Fibroblast of lung (primary cell): ENCODE measurements around the gene MLYCD. TPM values are rescaled to one million over a fixed set of nuclear protein-coding genes. Genes with fewer than 3 reads are reported as not detected.

ENCODE experiments used
- DNase-seq, 2 donors: peaks; one replicate each; pipeline versions ENCODE4 v3.0.0 to v3.0.0-alpha.2; 2010; ENCODE audit warnings: low read depth in 2 of 2
- H2AFZ ChIP-seq: 2 replicates; pipeline ENCODE4 v1.5.1; 2012; ENCODE audit warnings: low read length, control low read depth, inconsistent platforms
- H3K27ac ChIP-seq: 2 replicates; pipeline ENCODE4 v1.5.1; 2011; ENCODE audit warnings: low read length, control low read depth; ENCODE audit not compliant: insufficient read depth
- H3K27me3 ChIP-seq: 2 replicates; pipeline ENCODE4 v1.5.1; 2011; ENCODE audit warnings: mild to moderate bottlenecking, low read length; ENCODE audit not compliant: control insufficient read depth, insufficient read depth
- H3K36me3 ChIP-seq: 2 replicates; pipeline ENCODE4 v1.5.1; 2011; ENCODE audit warnings: low read length; ENCODE audit not compliant: control insufficient read depth, insufficient read depth
- H3K4me1 ChIP-seq: 2 replicates; pipeline ENCODE4 v1.5.1; 2011; ENCODE audit warnings: low read length; ENCODE audit not compliant: control insufficient read depth, insufficient read depth; ENCODE audit errors: extremely low read depth
- H3K4me2 ChIP-seq: 2 replicates; pipeline ENCODE4 v1.5.1; 2011; ENCODE audit warnings: low read length, control low read depth; ENCODE audit not compliant: insufficient read depth; ENCODE audit errors: extremely low read depth
- H3K4me3 ChIP-seq, 4 experiments: fragments of 200-600 bp in 1 of 4; sonication (generic) in 1 of 4; replicated peaks in 1 of 4; 2 replicates each; pipeline ENCODE4 v1.5.1; 2011 to 2016; ENCODE audit warnings: low read length in 4 of 4, low read depth in 3 of 4, mild to moderate bottlenecking in 3 of 4, control low read depth in 2 of 4, inconsistent platforms in 1 of 4, mixed read lengths in 1 of 4; ENCODE audit not compliant: insufficient read depth in 1 of 4; ENCODE audit errors: control extremely low read depth in 1 of 4
- H3K79me2 ChIP-seq: 2 replicates; pipeline ENCODE4 v1.5.1; 2012; ENCODE audit warnings: mild to moderate bottlenecking, low read length, inconsistent platforms; ENCODE audit not compliant: control insufficient read depth, insufficient read depth
- H3K9ac ChIP-seq: 2 replicates; pipeline ENCODE4 v1.5.1; 2011; ENCODE audit warnings: mild to moderate bottlenecking, low read length, control low read depth; ENCODE audit not compliant: insufficient read depth
- H3K9me3 ChIP-seq: 2 replicates; pipeline ENCODE4 v1.5.1; 2012; ENCODE audit warnings: low read depth, low read length; ENCODE audit not compliant: control insufficient read depth, insufficient read depth
- H4K20me1 ChIP-seq: 2 replicates; pipeline ENCODE4 v1.5.1; 2011; ENCODE audit warnings: low read length; ENCODE audit not compliant: control insufficient read depth, insufficient read depth; ENCODE audit errors: extremely low read depth
- CTCF ChIP-seq, 2 donors: IDR thresholded peaks in 1 of 2; conservative IDR thresholded peaks in 1 of 2; 1 replicate in 1 of 2; 2 replicates in 1 of 2; pipeline ENCODE4 v1.5.1; 2011 to 2012; ENCODE audit warnings: low read length in 2 of 2, control low read depth in 1 of 2, inconsistent platforms in 1 of 2, low read depth in 1 of 2, mild to moderate bottlenecking in 1 of 2
- EZH2 ChIP-seq: IDR thresholded peaks from 2 replicates; pipeline ENCODE4 v1.5.1; 2012; ENCODE audit warnings: low read length, control low read depth, mild to moderate bottlenecking; ENCODE audit errors: missing control alignments
- polyA plus RNA-seq, 2 donors: library from polyadenylated mRNA; depleted of rRNA in 1 of 2; stranded (reverse) in 1 of 2; unstranded in 1 of 2; fragments of >200 nt; gene quantifications; 2 replicates each; pipeline ENCODE4 v1.2.1, GENCODE V29; 2011 to 2012; ENCODE audit warnings: missing spikeins in 1 of 2
- total RNA-seq: library from RNA; depleted of rRNA; stranded (reverse); fragments of >200 nt; gene quantifications from 2 replicates; pipeline ENCODE4 v1.2.1, GENCODE V29; 2014

MLYCD gene
- total and polyA plus RNA-seq, 2 donors (not counting 1 experiment from before 2014, with no cell fraction given): 1.0 to 3.8 TPM

- Histone ChIP-seq H3K27ac (no peak overlapping the region), H2AFZ (no peak overlapping the region), H3K4me1 (no peaks in the 10 kb centered on the region), H4K20me1 (no peaks in the 10 kb centered on the region), H3K9me3 (no peaks in the 10 kb centered on the region), H3K4me3 (no peak overlapping the region), H3K79me2 (no peaks in the 10 kb centered on the region), H3K36me3 (no peaks in the 10 kb centered on the region), H3K9ac (no peak overlapping the region), H3K27me3 (no peaks in the 10 kb centered on the region), H3K4me2 (no peak overlapping the region)
- no peak for TF ChIP-seq CTCF (conservative IDR thresholded peaks at IDR 0.05 in 1 of 2, IDR thresholded peaks at IDR 0.05 in 1 of 2; ENCODE audit: low read depth in 1 of 2, low read length in 2 of 2)
- TF ChIP-seq EZH2: no peak
- no peak for DNase-seq
Measured at GRCh38 chr16:83890359-83890758, 8.6 kb upstream of the MLYCD start.

- Histone ChIP-seq H3K9me3 (no peaks in the 10 kb centered on the region), H3K4me2 (no peak overlapping the region), H3K27me3 (no peaks in the 10 kb centered on the region), H3K9ac (no peak overlapping the region), H3K4me3 (no peak overlapping the region), H3K36me3 (no peaks in the 10 kb centered on the region), H3K79me2 (no peaks in the 10 kb centered on the region), H3K27ac (no peak overlapping the region), H4K20me1 (no peaks in the 10 kb centered on the region), H3K4me1 (no peaks in the 10 kb centered on the region), H2AFZ (no peak overlapping the region)
- no peak for TF ChIP-seq CTCF (conservative IDR thresholded peaks at IDR 0.05 in 1 of 2, IDR thresholded peaks at IDR 0.05 in 1 of 2; ENCODE audit: low read depth in 1 of 2, low read length in 2 of 2)
- TF ChIP-seq EZH2: no peak
- no peak for DNase-seq
Measured at GRCh38 chr16:83891742-83892141, 7.2 kb upstream of the MLYCD start.

- no peak for DNase-seq
- Histone ChIP-seq H3K27me3 (no peaks in the 10 kb centered on the region), H3K4me3 (no peak overlapping the region), H3K79me2 (peaks cover 2% of the 10 kb centered on the region), H3K9ac (no peak overlapping the region), H3K4me1 (peaks cover 7% of the 10 kb centered on the region), H3K4me2 (no peak overlapping the region), H3K27ac (no peak overlapping the region), H3K36me3 (no peaks in the 10 kb centered on the region), H3K9me3 (no peaks in the 10 kb centered on the region), H2AFZ (no peak overlapping the region), H4K20me1 (no peaks in the 10 kb centered on the region)
- no peak for TF ChIP-seq EZH2
- TF ChIP-seq CTCF (conservative IDR thresholded peaks at IDR 0.05 in 1 of 2, IDR thresholded peaks at IDR 0.05 in 1 of 2; ENCODE audit: low read depth in 1 of 2, low read length in 2 of 2): no peak
Measured at GRCh38 chr16:83895243-83895642, 3.7 kb upstream of the MLYCD start.
